Measurements from ENCODE around the gene ASCL2. TPM values are rescaled to one million over a fixed set of nuclear protein-coding genes. Genes with fewer than 3 reads are reported as not detected.

Gene ASCL2
- total and polyA plus RNA-seq, 2 experiments from 2014 or later: 5.6 to 7.9 TPM

GRCh38 chr11:2298795-2299761 is 28.7 kb upstream of the ASCL2 start:
- peak; percentile 77 for DNase-seq (ENCODE audit: low spot score)
- WGBS (ENCODE audit: low lambda C conversion rate, missing lambda C conversion rate): 64% methylated on average over 18 of the region's 18 CpGs

GRCh38 chr11:2298131-2298794 is 27.9 kb upstream of the ASCL2 start:
- Histone ChIP-seq H3K9me2 (replicated peaks; ENCODE audit: insufficient read depth) (no peaks in the 10 kb centered on the region), H3K36me3 (replicated peaks; ENCODE audit: insufficient read depth, low read depth) (no peaks in the 10 kb centered on the region), H3K27me3 (no peaks in the 10 kb centered on the region), H3K27ac (no peak overlapping the region), H3K79me2 (no peaks in the 10 kb centered on the region), H3K4me3 (no peak overlapping the region), H3K9me3 (ENCODE audit: low read depth) (no peaks in the 10 kb centered on the region), H3K4me2 (no peak overlapping the region), H3K4me1 (ENCODE audit: insufficient read depth) (peaks cover 31% of the 10 kb centered on the region), H4K20me1 (ENCODE audit: insufficient read depth, poor library complexity, severe bottlenecking) (no peaks in the 10 kb centered on the region), H2AFZ (no peak overlapping the region)
- no peak for TF ChIP-seq EZH2phosphoT487 (IDR thresholded peaks at IDR 0.05; ENCODE audit: low read depth, severe bottlenecking, unreplicated experiment)
- no peak for TF ChIP-seq EZH2 (IDR thresholded peaks at IDR 0.05; ENCODE audit: borderline replicate concordance)
- no peak for TF ChIP-seq CTCF (IDR thresholded peaks at IDR 0.05; ENCODE audit: poor library complexity)
- no peak for DNase-seq (ENCODE audit: low spot score)
- WGBS (ENCODE audit: low lambda C conversion rate, missing lambda C conversion rate): 94% methylated on average over 11 of the region's 14 CpGs

More at GRCh38 chr11:2298795-2299761, 28.7 kb upstream of the ASCL2 start:
- H4K20me1 ChIP-seq (ENCODE audit: insufficient read depth, poor library complexity, severe bottlenecking): no peaks in the 10 kb centered on the region
- H3K36me3 ChIP-seq (replicated peaks; ENCODE audit: insufficient read depth, low read depth): no peaks in the 10 kb centered on the region
- no peak for TF ChIP-seq EZH2 (IDR thresholded peaks at IDR 0.05; ENCODE audit: borderline replicate concordance)
- TF ChIP-seq CTCF (IDR thresholded peaks at IDR 0.05; ENCODE audit: poor library complexity): peak; percentile 55
- no peaks in the 10 kb centered on the region for H3K9me2 ChIP-seq (replicated peaks; ENCODE audit: insufficient read depth)
- no peak overlapping the region for H3K27ac ChIP-seq
- H3K4me3 ChIP-seq: no peak overlapping the region
- H3K4me2 ChIP-seq: no peak overlapping the region
- H3K79me2 ChIP-seq: no peaks in the 10 kb centered on the region
- no peaks in the 10 kb centered on the region for H3K9me3 ChIP-seq (ENCODE audit: low read depth)
- H3K4me1 ChIP-seq (ENCODE audit: insufficient read depth): peaks cover 39% of the 10 kb centered on the region
- H2AFZ ChIP-seq: no peak overlapping the region
- no peaks in the 10 kb centered on the region for H3K27me3 ChIP-seq

GRCh38 chr11:2297623-2298030 is 27.2 kb upstream of the ASCL2 start:
- Histone ChIP-seq H3K9me3 (ENCODE audit: low read depth) (no peaks in the 10 kb centered on the region), H4K20me1 (ENCODE audit: insufficient read depth, poor library complexity, severe bottlenecking) (no peaks in the 10 kb centered on the region), H2AFZ (no peak overlapping the region), H3K4me2 (no peak overlapping the region), H3K79me2 (no peaks in the 10 kb centered on the region), H3K4me3 (no peak overlapping the region), H3K9me2 (replicated peaks; ENCODE audit: insufficient read depth) (no peaks in the 10 kb centered on the region), H3K4me1 (ENCODE audit: insufficient read depth) (peaks cover 24% of the 10 kb centered on the region), H3K36me3 (replicated peaks; ENCODE audit: insufficient read depth, low read depth) (no peaks in the 10 kb centered on the region), H3K27me3 (no peaks in the 10 kb centered on the region), H3K27ac (no peak overlapping the region)
- TF ChIP-seq EZH2 (IDR thresholded peaks at IDR 0.05; ENCODE audit: borderline replicate concordance) (no peak), CTCF (IDR thresholded peaks at IDR 0.05; ENCODE audit: poor library complexity) (no peak), EZH2phosphoT487 (IDR thresholded peaks at IDR 0.05; ENCODE audit: low read depth, severe bottlenecking, unreplicated experiment) (no peak)
- 44% methylated on average over 1 of the region's 1 CpG for WGBS (ENCODE audit: low lambda C conversion rate, missing lambda C conversion rate)
- no peak for DNase-seq (ENCODE audit: low spot score)

Data from hepatocyte (in vitro differentiated cells).